IPS-11a (cell line): ENCODE measurements around the gene CABP4.

Experiments
- H3K4me3 ChIP-seq: one replicate; pipeline ENCODE4 v1.5.1; 2013; ENCODE audit warnings: low read depth, low read length, control low read depth

Gene CABP4

GRCh38 chr11:67418476-67419281 is 36.5 kb upstream of the CABP4 start:
- no peak overlapping the region for H3K4me3 ChIP-seq

- no peak overlapping the region for H3K4me3 ChIP-seq
These were observed 35.7 kb upstream of the CABP4 start for GRCh38 chr11:67419325-67420049.

GRCh38 chr11:67420147-67420645 is 35.0 kb upstream of the CABP4 start:
- peak overlapping the region; percentile 50 for H3K4me3 ChIP-seq

- H3K4me3 ChIP-seq: peak overlapping the region; percentile 50
These were observed 34.3 kb upstream of the CABP4 start for GRCh38 chr11:67420646-67421429.

- no peak overlapping the region for H3K4me3 ChIP-seq
These were observed 33.6 kb upstream of the CABP4 start for GRCh38 chr11:67421430-67422031.

GRCh38 chr11:67422891-67423290 is 32.3 kb upstream of the CABP4 start:
- H3K4me3 ChIP-seq: no peak overlapping the region

DNA sequence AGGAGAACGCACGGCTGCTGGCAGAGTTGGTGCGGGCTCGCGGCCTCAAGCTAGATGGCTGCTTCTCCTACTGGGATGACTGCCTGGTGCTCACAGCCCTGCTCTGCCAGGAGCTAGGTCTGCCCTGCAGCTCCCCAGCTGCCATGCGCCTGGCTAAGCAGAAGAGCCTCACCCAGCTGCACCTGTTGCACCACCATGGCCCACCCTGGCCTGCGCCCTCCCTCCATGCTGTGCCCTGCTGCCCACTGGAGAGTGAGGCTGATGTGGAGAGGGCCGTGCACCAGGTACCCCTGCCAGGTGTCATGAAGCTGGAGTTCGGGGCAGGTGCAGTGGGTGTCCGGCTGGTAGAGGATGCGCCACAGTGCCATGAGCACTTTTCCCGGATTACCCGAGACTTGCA is 31.7 kb upstream of the CABP4 start:
- H3K4me3 ChIP-seq: no peak overlapping the region

- H3K4me3 ChIP-seq: no peak overlapping the region
These were observed 31.1 kb upstream of the CABP4 start for GRCh38 chr11:67423891-67424613.

DNA sequence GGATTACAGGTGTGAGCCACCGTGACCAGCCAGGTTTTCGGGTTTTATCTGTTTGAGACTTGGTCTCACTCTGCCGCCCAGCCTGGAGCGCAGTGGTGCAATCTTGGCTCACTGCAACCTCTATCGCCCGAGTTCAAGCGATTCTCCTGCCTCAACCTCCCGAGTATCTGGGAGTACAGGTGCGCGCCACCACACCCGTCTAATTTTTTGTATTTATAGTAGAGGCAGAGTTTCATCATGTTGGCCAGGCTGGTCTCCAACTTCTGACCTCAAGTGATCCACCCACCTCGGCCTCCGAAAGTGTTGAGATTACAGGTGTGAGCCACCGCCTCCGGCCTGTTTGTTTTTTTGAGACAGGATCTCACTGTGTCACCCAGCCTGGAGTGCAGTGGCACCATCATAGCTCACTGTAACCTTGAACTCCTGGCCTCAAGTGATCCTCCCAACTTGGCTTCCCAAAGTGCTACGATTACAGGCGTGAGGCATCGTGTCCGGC is 27.7 kb upstream of the CABP4 start:
- H3K4me3 ChIP-seq: peak overlapping the region; percentile 94

- peak within 1 kb of the TSS; percentile 94 for H3K4me3 ChIP-seq
These were observed 26.8 kb upstream of the CABP4 start, which contains the start of gene RPS6KB2 for GRCh38 chr11:67428052-67429001. RPS6KB2 (plus strand) TSS chr11:67428494; CDS start chr11:67428546, 52 bp downstream.

- peak overlapping the region; percentile 94 for H3K4me3 ChIP-seq
These were observed 26.0 kb upstream of the CABP4 start for GRCh38 chr11:67429038-67429668.

GRCh38 chr11:67429722-67430121 is 25.4 kb upstream of the CABP4 start:
- no peak overlapping the region for H3K4me3 ChIP-seq

GRCh38 chr11:67431346-67432249 is 23.6 kb upstream of the CABP4 start:
- H3K4me3 ChIP-seq: no peak overlapping the region

DNA sequence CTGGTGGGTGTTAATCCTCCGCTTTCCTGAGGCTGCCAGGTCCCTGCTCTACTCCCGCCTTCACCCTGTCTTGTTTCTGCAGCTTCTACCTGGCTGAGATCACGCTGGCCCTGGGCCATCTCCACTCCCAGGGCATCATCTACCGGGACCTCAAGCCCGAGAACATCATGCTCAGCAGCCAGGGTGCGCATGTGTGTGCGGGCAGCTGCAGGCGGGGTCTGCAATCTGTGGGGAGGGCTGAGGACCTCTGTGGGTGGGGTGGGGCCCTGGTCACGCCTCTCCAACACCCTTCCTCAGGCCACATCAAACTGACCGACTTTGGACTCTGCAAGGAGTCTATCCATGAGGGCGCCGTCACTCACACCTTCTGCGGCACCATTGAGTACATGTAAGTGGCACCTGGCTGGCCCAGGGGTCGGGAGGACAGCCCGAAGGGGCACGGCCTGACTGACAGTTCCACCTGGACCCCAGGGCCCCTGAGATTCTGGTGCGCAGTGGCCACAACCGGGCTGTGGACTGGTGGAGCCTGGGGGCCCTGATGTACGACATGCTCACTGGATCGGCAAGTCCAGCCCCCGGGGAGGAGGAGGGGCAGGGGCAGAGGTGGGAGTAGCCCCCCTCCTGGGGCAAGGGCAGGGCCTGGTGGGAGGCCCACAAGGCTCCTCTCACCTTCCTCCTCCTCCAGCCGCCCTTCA is 22.4 kb upstream of the CABP4 start:
- no peak overlapping the region for H3K4me3 ChIP-seq

- no peak overlapping the region for H3K4me3 ChIP-seq
These were observed 21.4 kb upstream of the CABP4 start for GRCh38 chr11:67433536-67434394.

DNA sequence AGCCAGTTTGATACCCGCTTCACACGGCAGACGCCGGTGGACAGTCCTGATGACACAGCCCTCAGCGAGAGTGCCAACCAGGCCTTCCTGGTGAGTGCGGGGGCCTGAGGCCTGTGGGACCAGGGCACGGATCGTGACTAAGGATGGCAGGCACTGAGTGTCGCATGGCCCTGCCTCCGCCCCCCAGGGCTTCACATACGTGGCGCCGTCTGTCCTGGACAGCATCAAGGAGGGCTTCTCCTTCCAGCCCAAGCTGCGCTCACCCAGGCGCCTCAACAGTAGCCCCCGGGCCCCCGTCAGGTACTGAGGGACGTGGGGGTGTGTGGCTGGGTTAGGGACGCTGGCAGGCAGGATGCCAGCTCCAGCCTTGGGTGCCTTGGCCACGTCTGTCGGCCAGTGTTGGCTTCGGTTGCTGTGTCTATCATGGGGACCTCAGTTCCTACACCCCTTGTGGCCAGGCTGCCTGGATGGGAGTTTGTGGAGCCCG is 20.7 kb upstream of the CABP4 start:
- no peak overlapping the region for H3K4me3 ChIP-seq
